ENCODE results near the gene PAX3.

The PAX3 gene

DNA sequence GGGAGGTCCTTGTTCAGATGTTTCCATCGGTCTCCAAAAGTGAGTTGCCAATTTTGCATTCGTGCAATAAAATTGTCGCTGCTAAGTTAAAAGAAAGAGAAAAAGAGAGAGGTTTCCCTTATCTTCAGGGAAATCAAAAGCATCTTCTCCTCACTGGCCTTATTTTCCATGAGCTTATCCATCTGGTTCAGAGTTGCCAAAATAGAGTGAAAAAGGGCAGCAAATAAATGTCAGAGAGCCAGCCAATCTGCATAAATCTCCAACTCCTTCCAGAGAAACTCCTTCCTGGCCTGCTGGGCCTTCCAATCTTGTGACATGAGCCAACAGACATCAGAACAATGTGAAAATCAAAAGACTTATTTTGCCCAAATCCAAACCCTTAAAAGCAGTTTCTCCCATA lies 28.4 kb downstream of the PAX3 start:
- no peak for DNase-seq (ENCODE audit: low read depth in 2 of 2)

DNA sequence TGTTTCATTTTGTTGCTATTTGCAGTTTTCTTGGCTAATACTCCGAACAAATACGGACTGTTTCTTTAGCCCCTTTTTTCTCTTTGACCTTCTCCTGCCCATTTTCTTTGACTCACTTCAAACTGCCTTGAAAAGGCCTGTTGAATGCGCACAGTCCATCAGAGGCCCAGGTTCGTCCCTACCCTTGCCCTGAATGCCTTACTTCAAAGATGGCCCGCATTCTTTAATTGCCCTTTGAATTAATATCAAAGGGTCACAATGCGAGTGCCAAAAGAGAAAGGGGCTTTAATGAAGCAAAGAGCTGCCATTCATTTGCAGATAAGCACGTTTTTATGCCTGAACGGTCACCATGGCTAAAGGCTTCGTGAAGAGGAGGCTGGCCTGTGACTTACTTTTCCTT lies 29.7 kb downstream of the PAX3 start:
- no peak for DNase-seq (ENCODE audit: low read depth in 2 of 2)

DNA sequence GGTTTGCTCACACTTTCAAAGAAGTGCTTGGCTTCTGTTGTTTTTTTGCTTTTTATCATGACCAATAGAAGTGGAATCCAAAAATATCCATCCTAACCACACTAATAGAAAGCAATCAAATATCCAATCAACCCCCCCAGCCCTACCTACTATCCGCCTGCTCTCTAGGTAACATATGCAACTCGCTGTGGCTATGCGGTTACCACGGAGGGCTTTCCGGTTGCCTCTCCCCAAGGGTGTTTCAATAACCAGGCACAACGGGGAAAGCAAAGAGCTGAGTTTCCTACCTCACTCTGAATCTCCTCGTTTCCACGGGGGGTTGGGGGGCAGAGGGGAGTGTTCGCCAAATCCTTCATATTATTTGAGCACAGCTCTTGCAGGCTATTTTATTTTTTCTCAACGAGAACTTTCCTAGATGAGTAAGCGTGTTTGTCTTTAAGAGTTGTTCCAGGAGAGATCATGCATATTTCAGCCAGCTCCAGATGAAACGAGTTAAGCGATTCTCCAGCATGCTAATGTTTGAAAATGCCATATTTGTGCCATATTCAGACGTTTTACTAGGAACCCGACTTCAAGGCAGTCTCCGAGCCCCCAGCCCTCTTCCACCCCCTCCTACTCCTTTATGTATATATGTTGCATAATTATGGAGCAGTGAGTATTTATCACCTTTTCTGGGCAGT lies 30.3 kb downstream of the PAX3 start:
- DNase-seq (ENCODE audit: low read depth in 2 of 2) = no peak

- no peak for DNase-seq (ENCODE audit: low read depth in 2 of 2)
Measured at GRCh38 chr2:222264791-222265320, 33.9 kb downstream of the PAX3 start.

GRCh38 chr2:222261504-222261903 lies 37.3 kb downstream of the PAX3 start:
- no peak for DNase-seq (ENCODE audit: low read depth in 2 of 2)

DNA sequence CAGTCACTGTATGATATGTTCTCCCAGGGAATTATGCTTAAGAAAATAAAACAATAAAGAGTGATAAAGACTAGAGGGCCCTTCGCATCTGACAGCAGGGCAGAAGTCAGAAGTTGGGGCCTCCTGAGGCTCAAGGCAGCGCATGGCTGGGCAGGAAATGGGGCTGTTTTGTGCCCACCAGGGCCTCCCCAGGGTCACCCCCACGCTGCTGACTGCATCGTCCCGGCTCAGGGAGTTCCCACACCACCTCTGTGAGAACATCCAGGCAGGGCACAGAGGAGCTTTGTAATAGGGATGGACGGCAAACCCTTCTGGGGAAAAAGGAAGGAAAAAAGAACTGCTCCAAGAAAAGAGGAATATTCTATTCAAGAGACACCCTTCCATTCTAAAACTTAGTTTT lies 41.2 kb downstream of the PAX3 start:
- no peak for DNase-seq (ENCODE audit: low read depth in 2 of 2)

DNA sequence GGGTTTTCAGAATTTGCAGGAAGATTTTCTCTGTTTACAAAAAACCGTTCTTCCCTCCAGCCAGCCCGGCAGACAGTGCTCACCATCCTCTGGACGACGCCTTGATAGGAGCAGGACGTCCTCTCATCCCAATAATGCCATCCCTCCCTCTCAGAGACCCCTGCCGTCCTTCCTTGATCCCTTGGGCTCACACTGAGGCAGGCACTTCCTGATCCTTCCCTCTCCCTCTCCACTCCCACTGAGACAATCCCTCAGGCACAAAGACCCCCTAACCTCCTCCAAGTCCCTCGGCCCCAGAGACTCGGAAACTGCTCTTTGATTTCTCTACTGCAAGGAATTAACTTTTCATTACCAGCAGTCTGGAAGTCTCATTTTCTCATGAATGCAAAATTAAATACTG lies 42.5 kb downstream of the PAX3 start:
- DNase-seq (ENCODE audit: low read depth in 2 of 2) = no peak

- no peak for DNase-seq (ENCODE audit: low read depth in 2 of 2)
Measured at GRCh38 chr2:222255090-222255489, 43.7 kb downstream of the PAX3 start.

DNA sequence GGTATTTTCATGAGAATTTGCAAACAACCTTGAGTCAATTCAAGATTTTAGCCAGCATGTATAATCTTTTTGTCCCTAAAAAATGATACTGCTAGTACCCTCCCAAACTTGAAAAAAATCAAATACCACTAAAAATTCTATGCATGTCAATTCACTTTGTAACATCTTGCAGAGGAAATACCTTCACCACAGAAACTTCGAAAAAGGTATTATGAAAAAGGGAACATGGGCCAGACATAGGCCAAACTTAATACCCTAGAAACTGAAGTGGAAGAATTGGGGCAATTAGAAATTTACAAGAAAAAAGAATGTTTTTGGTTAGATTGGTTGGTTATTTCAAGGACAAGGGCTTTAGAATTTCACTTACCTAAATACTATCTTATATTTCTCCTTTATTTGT lies 48.5 kb downstream of the PAX3 start:
- no peak for DNase-seq (ENCODE audit: low read depth in 2 of 2)

GRCh38 chr2:222249444-222249843 lies 49.4 kb downstream of the PAX3 start:
- no peak for DNase-seq (ENCODE audit: low read depth in 2 of 2)

GRCh38 chr2:222248818-222249217 lies 50.0 kb downstream of the PAX3 start:
- DNase-seq (ENCODE audit: low read depth in 2 of 2) = no peak

GRCh38 chr2:222248256-222248655 lies 50.5 kb downstream of the PAX3 start:
- DNase-seq (ENCODE audit: low read depth in 2 of 2) = no peak

DNA sequence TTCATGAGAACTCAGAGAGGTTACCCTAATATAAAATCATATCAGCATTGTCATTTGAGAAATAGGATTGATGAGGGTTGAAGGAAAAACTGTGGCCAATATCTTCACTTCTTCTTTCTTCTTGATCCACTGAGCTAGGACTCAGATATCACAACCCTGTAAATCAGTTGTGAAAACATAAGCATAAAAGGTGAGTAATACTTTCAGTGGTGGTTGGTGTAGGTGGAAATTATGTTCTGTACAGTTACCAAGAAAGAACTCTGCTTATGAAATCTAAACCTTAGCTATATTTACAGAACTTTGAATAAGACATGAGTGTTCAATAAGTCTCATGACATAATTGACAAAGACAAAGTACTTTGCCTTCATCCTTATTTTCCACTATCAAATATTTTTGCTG lies 56.3 kb downstream of the PAX3 start:
- no peak for DNase-seq (ENCODE audit: low read depth in 2 of 2)

- no peak for DNase-seq (ENCODE audit: low read depth in 2 of 2)
Measured at GRCh38 chr2:222241128-222241870, 57.5 kb downstream of the PAX3 start.

- no peak for DNase-seq (ENCODE audit: low read depth in 2 of 2)
Measured at GRCh38 chr2:222240676-222241049, 58.1 kb downstream of the PAX3 start.

- DNase-seq (ENCODE audit: low read depth in 2 of 2) = no peak
Measured at GRCh38 chr2:222239945-222240675, 58.7 kb downstream of the PAX3 start.

DNA sequence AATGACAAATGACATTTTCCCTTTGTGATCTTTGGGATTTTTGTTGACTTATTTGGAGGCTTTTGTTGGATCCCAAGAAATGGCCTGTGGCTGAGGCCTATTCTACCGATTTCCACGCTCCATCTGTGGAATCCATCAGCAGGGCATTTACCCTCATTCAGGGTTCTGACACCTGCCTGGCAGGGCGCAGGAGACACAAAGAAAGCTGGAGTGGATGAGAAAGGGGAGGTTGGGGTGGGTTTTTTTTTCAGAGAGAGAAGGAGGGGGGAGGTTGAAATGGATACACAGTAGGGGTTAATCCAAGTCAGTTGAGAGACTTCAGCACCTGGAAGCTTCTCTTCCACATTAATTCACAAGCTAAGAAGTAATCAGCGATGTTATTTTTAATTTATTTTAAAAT lies 59.7 kb downstream of the PAX3 start:
- no peak for DNase-seq (ENCODE audit: low read depth in 2 of 2)

- DNase-seq (ENCODE audit: low read depth in 2 of 2) = no peak
Measured at GRCh38 chr2:222238072-222238471, 60.7 kb downstream of the PAX3 start.

DNA sequence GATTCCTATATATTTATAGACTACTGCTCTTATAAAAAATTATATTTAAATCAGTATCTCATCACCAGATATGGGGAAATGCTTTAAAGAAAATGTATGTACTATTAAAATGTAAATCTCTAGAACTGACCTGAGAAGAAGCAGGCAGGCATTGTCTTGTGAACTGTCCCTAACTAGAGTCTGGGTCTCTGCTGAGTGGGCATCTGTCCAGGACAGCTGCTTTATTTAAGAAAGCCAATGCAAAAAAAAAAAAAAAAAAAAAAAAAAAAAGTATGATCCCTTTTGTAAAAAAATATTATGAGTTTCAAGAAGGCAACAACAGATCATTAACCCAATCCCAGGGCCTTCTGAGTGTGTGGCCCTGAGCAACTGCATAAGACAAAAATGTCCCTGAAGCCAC lies 66.0 kb downstream of the PAX3 start:
- DNase-seq (ENCODE audit: low read depth in 2 of 2) = no peak

DNA sequence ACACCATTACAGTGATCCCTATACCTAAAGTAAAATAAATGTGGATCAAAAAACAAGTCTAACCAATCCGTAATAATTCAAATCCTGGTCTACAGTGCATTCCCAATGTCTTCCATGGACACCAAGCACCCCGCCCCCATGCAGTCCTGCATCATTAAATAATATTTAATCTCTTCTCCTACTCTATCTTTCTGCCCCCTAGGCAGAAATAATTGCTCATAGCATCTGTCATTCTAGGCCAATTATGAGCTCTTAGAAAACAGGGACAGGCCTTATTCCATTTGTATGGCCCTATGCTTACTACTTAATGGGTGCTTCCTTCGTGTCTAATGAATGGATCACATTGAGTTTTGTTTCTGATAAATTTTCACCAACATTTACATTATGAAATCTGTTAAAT lies 66.4 kb downstream of the PAX3 start:
- DNase-seq (ENCODE audit: low read depth in 2 of 2) = no peak

- no peak for DNase-seq (ENCODE audit: low read depth in 2 of 2)
Measured at GRCh38 chr2:222228054-222228453, 70.7 kb downstream of the PAX3 start.

DNA sequence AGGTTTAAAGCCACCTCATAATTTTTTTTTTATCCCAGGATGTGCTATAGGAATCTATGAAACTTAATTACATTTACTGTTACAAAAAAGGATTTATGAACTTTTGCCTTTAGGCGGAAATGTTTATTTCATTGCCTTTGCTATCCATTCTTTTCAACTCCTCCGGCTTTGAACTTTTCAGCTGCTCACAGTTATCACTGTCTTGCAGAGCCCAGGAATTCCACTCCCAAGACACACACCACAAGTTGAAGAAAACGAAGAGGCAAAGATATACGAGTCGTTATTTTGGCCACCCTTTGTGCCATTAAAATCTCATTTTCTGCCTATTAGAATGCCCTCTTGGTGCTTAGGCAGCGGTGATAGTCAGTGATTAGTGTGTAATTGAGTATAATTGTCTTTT lies 80.0 kb downstream of the PAX3 start:
- no peak for DNase-seq (ENCODE audit: low read depth in 2 of 2)

DNA sequence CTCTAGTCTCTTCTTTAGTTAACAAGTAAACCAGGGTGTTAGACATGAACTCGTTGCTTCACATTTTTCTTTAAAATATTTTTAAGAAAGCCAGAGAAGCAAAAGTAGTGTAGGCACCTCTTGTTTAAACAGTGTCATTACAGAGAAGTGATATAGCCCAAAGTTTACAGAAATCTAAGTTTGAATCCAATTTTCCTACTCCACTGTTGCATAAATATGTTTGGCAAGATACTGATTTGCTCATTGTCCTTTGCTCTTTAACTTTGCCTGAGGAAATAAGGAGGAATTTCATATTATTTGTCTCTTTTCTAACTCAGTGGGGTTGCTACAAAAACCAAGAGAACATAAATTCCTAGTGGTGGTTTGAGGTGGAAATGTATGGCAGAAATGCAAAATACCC lies 81.1 kb downstream of the PAX3 start:
- no peak for DNase-seq (ENCODE audit: low read depth in 2 of 2)
